ENCODE results near the gene IER5L. TPM values are rescaled to one million over a fixed set of nuclear protein-coding genes. Genes with fewer than 3 reads are reported as not detected.

Gene IER5L
- polyA plus RNA-seq, 1 of the 3 experiments (the other 2 are of a cell fraction): 16.2 TPM

DNA sequence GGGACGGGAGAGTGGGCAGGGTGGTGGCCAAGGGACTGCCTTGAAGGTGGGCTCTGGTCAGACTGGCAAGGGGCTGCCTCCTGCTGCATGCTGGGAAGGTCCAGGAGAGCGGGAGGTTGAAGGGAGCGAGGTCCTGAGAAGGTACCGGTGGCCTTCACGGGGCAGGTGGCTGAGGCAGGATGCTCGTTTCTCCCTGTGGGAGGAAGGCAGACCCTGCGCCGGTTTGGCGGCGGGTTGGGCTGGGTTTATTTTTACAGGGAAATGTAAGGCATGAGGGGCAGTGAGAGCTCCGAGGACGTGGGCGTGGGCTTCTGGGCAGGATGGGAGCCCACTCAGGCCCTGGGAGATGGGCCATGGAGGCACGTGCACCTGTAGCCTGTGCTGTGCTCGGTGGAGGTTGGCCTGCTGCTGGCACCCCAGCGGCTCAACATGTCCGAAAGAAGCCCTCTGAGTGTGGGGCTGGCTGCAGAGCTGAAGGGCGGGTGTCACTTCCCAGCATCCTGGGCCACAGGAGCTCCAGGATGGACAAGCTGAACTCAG lies 27.3 kb downstream of the IER5L start:
- ChIA-PET POLR2A (no interaction called here), CTCF (interaction anchor here (1.0 to 5.4 kb wide), 5 partner anchors 8 to 23 kb away, joined by 3 to 42 read pairs (median 10); no protein-coding TSS in a partner anchor)
- Histone ChIP-seq H4K20me1 (ENCODE audit: insufficient read depth) (no peaks in the 10 kb centered on the region), H3K4me1 (ENCODE audit: control insufficient read depth in 1 of 2, insufficient read depth in 2 of 2, low read depth in 1 of 2, low read length in 1 of 2) (peaks cover 9% of the 10 kb centered on the region in 2 experiments; a peak in 3 of 4 replicates), H2AFZ (ENCODE audit: low read depth) (no peak overlapping the region), H3K9me3 (no peaks in the 10 kb centered on the region), H3K79me2 (ENCODE audit: insufficient read depth) (peaks cover 15% of the 10 kb centered on the region; the same call in 1 of the 2 replicates), H3K36me3 (replicated peaks in 1 of 2; ENCODE audit: control insufficient read depth in 1 of 2, insufficient read depth in 2 of 2, low read length in 1 of 2) (peaks cover 12 to 23% of the 10 kb centered on the region in 2 experiments), H3K4me3 (ENCODE audit: low read depth in 2 of 2, low read length in 1 of 2) (no peak overlapping the region), H3K4me2 (no peak overlapping the region), H3K27ac (ENCODE audit: low read depth in 2 of 2, low read length in 1 of 2) (no peak overlapping the region), H3K9me2 (no peaks in the 10 kb centered on the region), H3K27me3 (ENCODE audit: insufficient read depth) (no peaks in the 10 kb centered on the region), H3K9ac (no peak overlapping the region), H3F3A (replicated peaks; ENCODE audit: insufficient read depth) (no peaks in the 10 kb centered on the region)
- WGBS (ENCODE audit: low lambda C conversion rate): 89% methylated on average over 18 of the region's 18 CpGs
- DNase-seq: no peak
- TF ChIP-seq ELF1 (IDR thresholded peaks at IDR 0.05) (no peak), REST (IDR thresholded peaks at IDR 0.05; ENCODE audit: low read depth, low read length) (no peak), TAF1 (IDR thresholded peaks at IDR 0.05; ENCODE audit: borderline replicate concordance, low read depth, low read length) (no peak), NRF1 (IDR thresholded peaks at IDR 0.05; ENCODE audit: low read depth, low read length) (no peak)

DNA sequence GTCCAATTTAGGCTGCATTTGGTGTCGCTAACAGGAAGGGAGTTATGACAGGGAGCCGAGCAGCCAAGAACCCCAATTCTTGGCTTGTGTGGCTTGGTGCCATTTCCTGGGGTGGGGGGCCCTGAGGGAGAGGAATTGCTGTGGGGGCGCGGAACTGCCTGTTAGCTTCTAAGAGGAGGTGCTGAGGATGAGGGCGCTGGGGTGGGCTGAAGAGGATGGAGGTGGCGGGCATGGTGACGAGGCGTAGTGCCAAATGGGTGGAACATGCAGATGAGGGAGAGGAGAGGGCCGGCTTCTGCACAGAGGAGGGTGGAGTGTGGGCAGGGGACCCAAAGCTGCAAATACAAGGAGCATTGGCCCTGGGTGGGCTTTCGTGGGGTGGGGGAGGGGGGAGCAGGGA lies 27.9 kb downstream of the IER5L start:
- Histone ChIP-seq H3K36me3 (replicated peaks in 1 of 2; ENCODE audit: control insufficient read depth in 1 of 2, insufficient read depth in 2 of 2, low read length in 1 of 2) (peaks cover 12 to 23% of the 10 kb centered on the region in 2 experiments), H3K9me3 (no peaks in the 10 kb centered on the region), H4K20me1 (ENCODE audit: insufficient read depth) (no peaks in the 10 kb centered on the region), H3K27ac (ENCODE audit: low read depth in 2 of 2, low read length in 1 of 2) (no peak overlapping the region), H3K4me2 (no peak overlapping the region), H3K9ac (no peak overlapping the region), H3K27me3 (ENCODE audit: insufficient read depth) (no peaks in the 10 kb centered on the region), H3F3A (replicated peaks; ENCODE audit: insufficient read depth) (no peaks in the 10 kb centered on the region), H3K4me3 (ENCODE audit: low read depth in 2 of 2, low read length in 1 of 2) (no peak overlapping the region), H3K9me2 (no peaks in the 10 kb centered on the region), H3K4me1 (ENCODE audit: control insufficient read depth in 1 of 2, insufficient read depth in 2 of 2, low read depth in 1 of 2, low read length in 1 of 2) (peaks cover 13 to 15% of the 10 kb centered on the region in 2 experiments; a peak in 3 of 4 replicates), H2AFZ (ENCODE audit: low read depth) (no peak overlapping the region), H3K79me2 (ENCODE audit: insufficient read depth) (peaks cover 20% of the 10 kb centered on the region; the same call in 1 of the 2 replicates)
- DNase-seq: no peak
- WGBS (ENCODE audit: low lambda C conversion rate): 94% methylated on average over 10 of the region's 10 CpGs
- ChIA-PET POLR2A (no interaction called here), CTCF (interaction anchor here (1.3 to 5.4 kb wide), 4 partner anchors 11 to 24 kb away, joined by 3 to 35 read pairs (median 6); no protein-coding TSS in a partner anchor)
- no peak for TF ChIP-seq SIN3A (IDR thresholded peaks at IDR 0.05; ENCODE audit: borderline replicate concordance, low read depth, low read length)
- no peak for TF ChIP-seq MXI1 (IDR thresholded peaks at IDR 0.05; ENCODE audit: low read depth, low read length)
- TF ChIP-seq ZBTB33 (IDR thresholded peaks at IDR 0.05; ENCODE audit: borderline replicate concordance, low read depth): no peak
- TF ChIP-seq GATA2 (CRISPR knock-in tag; IDR thresholded peaks at IDR 0.05): no peak

Measured in SK-N-SH (cell line).